Measurements from ENCODE around the gene TMEM8B.
"Not testable (repeated sequence)": the region's sequence is repeated elsewhere in the genome, so short reads cannot be mapped to it uniquely, and the experiment has no call there.

TMEM8B gene

GRCh38 chr9:35909687-35910612 is 80.9 kb downstream of the TMEM8B start:
- TF ChIP-seq, protein P1, sequence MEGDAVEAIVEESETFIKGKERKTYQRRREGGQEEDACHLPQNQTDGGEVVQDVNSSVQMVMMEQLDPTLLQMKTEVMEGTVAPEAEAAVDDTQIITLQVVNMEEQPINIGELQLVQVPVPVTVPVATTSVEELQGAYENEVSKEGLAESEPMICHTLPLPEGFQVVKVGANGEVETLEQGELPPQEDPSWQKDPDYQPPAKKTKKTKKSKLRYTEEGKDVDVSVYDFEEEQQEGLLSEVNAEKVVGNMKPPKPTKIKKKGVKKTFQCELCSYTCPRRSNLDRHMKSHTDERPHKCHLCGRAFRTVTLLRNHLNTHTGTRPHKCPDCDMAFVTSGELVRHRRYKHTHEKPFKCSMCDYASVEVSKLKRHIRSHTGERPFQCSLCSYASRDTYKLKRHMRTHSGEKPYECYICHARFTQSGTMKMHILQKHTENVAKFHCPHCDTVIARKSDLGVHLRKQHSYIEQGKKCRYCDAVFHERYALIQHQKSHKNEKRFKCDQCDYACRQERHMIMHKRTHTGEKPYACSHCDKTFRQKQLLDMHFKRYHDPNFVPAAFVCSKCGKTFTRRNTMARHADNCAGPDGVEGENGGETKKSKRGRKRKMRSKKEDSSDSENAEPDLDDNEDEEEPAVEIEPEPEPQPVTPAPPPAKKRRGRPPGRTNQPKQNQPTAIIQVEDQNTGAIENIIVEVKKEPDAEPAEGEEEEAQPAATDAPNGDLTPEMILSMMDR (IDR thresholded peaks at IDR 0.05; ENCODE audit: insufficient read depth, low read depth, low read length, missing control alignments) = no peak
- no peak for DNase-seq (ENCODE audit: low read depth)
- no peak overlapping the region for H3K4me3 ChIP-seq (ENCODE audit: low read length)

DNA sequence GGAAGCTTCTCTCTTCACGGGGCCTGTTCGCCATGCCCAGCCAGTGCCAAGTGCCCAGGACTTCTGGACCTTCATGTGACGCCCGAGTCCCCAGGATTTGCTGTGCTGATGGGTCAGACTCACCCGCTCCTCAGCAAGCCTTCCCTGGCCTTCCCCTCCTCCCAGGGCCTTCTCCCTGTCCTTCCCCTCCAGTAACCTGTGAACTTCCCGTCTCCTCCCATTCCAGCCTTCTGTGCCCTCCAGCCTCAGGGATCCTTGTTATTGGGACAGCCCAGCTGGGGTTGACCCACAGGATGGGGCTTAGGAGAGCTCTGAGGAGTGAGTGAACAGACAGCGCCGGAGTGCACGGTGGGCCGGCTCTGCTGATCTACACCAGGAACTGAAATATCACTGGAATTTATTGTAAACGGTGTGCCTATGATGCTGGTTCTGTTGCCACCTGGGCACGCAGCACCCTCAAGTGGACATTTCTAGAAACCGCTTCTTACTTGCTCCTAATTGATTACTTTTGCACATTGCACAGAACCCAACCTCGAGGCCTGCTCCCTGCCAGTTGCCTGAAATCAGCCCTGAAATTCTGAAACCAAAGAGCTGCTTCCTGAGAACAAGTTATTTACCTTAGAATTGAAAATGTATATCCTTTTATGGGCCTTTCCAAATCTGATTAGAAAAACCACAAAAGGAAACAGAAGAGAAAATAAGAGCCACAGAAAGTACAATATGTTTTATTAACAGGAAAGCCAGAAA is 81.8 kb downstream of the TMEM8B start:
- peak; percentile 78 for DNase-seq (ENCODE audit: low read depth)
- H3K4me3 ChIP-seq (ENCODE audit: low read length) = no peak overlapping the region
- TF ChIP-seq, protein P1 (IDR thresholded peaks at IDR 0.05; ENCODE audit: insufficient read depth, low read depth, low read length, missing control alignments) = peak; percentile 77

DNA sequence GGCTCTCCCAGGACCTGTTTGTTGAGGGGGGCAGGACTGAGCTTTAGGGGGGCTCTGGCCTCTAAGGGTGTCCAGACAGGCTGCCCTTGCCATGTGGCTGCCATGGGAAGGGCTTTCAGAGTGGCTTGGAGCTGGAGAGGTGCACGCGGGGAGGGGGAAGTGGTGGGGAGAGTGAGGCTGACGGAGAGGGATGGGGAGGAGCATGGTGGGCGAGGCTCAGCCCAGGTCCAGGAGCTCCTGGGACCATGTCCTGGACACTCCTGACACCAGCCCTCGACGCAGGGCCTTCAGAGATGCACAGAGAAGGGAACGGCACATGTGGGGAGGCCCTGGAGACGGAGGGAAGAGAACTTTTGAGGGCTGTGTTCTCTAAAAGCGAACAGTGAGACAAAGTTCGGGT is 82.7 kb downstream of the TMEM8B start:
- no peak overlapping the region for H3K4me3 ChIP-seq (ENCODE audit: low read length)
- DNase-seq (ENCODE audit: low read depth) = no peak
- TF ChIP-seq, protein P1 (IDR thresholded peaks at IDR 0.05; ENCODE audit: insufficient read depth, low read depth, low read length, missing control alignments) = no peak

DNA sequence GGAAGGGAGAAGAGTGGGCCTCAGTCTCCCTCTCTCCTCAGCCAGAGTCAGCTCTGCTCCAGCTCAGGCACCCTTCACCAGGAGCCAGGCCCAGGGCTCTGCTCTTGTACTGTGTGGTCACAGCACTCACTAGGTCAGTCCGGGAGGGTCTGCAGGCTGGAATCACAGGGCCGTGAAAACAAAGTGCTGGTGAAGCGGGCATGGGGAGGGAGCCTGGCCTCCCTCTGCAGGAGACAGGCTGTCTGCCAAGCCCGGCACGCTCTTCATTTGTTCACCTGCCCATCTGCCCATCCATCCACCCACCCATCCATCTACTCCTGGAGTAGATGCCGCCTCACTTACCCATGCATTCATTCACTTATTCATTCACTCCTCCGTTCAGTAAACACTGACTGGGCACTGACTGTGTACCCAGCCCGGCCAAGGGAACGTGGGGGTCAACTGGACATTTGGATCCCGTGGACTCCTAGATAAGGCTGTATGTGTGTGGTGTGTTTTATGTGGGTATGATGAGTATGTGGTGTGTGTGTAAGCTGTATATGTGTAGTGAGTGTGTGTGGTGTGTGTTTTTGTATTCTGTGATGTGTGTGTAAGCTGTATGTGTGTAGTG is 83.9 kb downstream of the TMEM8B start:
- TF ChIP-seq, protein P1 (IDR thresholded peaks at IDR 0.05; ENCODE audit: insufficient read depth, low read depth, low read length, missing control alignments) = no peak
- no peak overlapping the region for H3K4me3 ChIP-seq (ENCODE audit: low read length)
- DNase-seq (ENCODE audit: low read depth) = no peak

GRCh38 chr9:35913429-35913828 is 84.4 kb downstream of the TMEM8B start:
- DNase-seq (ENCODE audit: low read depth); H3K4me3 ChIP-seq (ENCODE audit: low read length): not testable (repeated sequence)

- DNase-seq (ENCODE audit: low read depth) = peak; percentile 18
- H3K4me3 ChIP-seq (ENCODE audit: low read length) = no peak overlapping the region
- TF ChIP-seq, protein P1 (IDR thresholded peaks at IDR 0.05; ENCODE audit: insufficient read depth, low read depth, low read length, missing control alignments) = no peak
Observed at GRCh38 chr9:35914301-35914807, 85.3 kb downstream of the TMEM8B start.
